ENCODE results near the gene ARHGAP10. TPM values are rescaled to one million over a fixed set of nuclear protein-coding genes. Genes with fewer than 3 reads are reported as not detected.

Gene ARHGAP10
- total RNA-seq, 6 experiments from 2014 or later, result 5.5 to 13.3 (median 10.4) TPM

GRCh38 chr4:147865926-147866325, 134.0 kb downstream of the ARHGAP10 start:
- no peaks in the 10 kb centered on the region for H3K36me3 ChIP-seq
- ATAC-seq (no peak), DNase-seq (no peak)
- H3K9me3 ChIP-seq, result no peaks in the 10 kb centered on the region
- intact Hi-C loops (cut with DNase I), result loop anchor here (5.0 kb wide), 1 partner anchor 159 kb away; no protein-coding TSS in a partner anchor
- H3K27ac ChIP-seq, result no peak overlapping the region
- H3K4me3 ChIP-seq, result no peak overlapping the region
- peaks cover 0 to 8% (median 2%) of the 10 kb centered on the region in 4 donors for H3K4me1 ChIP-seq
- H3K27me3 ChIP-seq, result no peaks in the 10 kb centered on the region
- WGBS (ENCODE audit: insufficient coverage, low coverage, low lambda C conversion rate, missing lambda C conversion rate), result 65% methylated on average over 3 of the region's 3 CpGs
- TF ChIP-seq, protein P1, sequence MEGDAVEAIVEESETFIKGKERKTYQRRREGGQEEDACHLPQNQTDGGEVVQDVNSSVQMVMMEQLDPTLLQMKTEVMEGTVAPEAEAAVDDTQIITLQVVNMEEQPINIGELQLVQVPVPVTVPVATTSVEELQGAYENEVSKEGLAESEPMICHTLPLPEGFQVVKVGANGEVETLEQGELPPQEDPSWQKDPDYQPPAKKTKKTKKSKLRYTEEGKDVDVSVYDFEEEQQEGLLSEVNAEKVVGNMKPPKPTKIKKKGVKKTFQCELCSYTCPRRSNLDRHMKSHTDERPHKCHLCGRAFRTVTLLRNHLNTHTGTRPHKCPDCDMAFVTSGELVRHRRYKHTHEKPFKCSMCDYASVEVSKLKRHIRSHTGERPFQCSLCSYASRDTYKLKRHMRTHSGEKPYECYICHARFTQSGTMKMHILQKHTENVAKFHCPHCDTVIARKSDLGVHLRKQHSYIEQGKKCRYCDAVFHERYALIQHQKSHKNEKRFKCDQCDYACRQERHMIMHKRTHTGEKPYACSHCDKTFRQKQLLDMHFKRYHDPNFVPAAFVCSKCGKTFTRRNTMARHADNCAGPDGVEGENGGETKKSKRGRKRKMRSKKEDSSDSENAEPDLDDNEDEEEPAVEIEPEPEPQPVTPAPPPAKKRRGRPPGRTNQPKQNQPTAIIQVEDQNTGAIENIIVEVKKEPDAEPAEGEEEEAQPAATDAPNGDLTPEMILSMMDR (IDR thresholded peaks at IDR 0.05), result no peak
- TF ChIP-seq POLR2A (IDR thresholded peaks at IDR 0.05), result no peak

DNA sequence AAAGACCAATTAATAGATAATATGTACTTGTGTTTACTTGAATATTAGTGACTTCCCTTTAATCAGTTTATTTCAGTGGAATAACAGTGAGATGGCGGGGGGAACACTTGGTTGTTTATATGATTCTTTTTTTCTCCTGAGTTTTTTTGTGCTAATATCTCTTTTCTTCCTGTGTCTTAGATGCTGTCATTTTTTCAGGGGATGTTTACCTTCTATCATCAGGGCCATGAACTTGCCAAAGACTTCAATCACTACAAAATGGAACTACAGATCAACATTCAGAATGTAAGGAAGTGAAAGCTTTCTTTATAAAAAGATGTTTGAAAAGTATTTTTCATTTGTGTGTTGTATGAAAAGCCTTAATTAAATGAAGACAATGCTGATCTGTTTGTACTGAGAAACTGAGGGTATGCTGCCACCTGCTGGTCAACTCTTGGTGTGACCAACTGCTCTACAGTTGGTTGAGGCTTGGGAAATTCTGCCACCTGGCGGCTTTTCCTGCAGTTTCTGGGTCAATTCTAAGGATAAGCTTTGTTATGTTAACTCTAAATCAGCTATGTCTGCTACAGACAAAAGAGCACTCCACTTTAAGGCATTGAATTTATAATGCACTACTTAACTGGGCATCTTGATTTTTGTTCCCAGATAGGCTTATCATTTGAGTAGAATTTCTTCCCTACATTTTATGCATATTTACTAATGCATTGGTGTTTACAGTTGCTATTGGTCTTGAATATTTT, 134.8 kb downstream of the ARHGAP10 start:
- Histone ChIP-seq H3K9me3 (no peaks in the 10 kb centered on the region), H3K27me3 (no peaks in the 10 kb centered on the region), H3K4me1 (peaks cover 0 to 8% (median 2%) of the 10 kb centered on the region in 4 donors), H3K27ac (no peak overlapping the region), H3K36me3 (no peaks in the 10 kb centered on the region), H3K4me3 (no peak overlapping the region)
- peak; percentile 87 to 92 (median 90) for DNase-seq
- TF ChIP-seq, protein P1 (IDR thresholded peaks at IDR 0.05), result peak; percentile 100
- no peak for TF ChIP-seq POLR2A (IDR thresholded peaks at IDR 0.05)
- intact Hi-C loops (cut with DNase I), result loop anchor here (5.0 kb wide), 1 partner anchor 159 kb away; no protein-coding TSS in a partner anchor
- peak; percentile 95 to 96 (median 96) for ATAC-seq
- WGBS (ENCODE audit: insufficient coverage, low coverage, low lambda C conversion rate, missing lambda C conversion rate), result 17% methylated on average over 2 of the region's 2 CpGs

GRCh38 chr4:147874109-147874508, 142.2 kb downstream of the ARHGAP10 start:
- Histone ChIP-seq H3K27ac (no peak overlapping the region), H3K36me3 (peaks cover 0 to 1% (median 0%) of the 10 kb centered on the region in 4 donors), H3K4me3 (no peak overlapping the region), H3K27me3 (no peaks in the 10 kb centered on the region), H3K4me1 (no peaks in the 10 kb centered on the region), H3K9me3 (no peaks in the 10 kb centered on the region)
- 53% methylated on average over 5 of the region's 5 CpGs for WGBS (ENCODE audit: insufficient coverage, low coverage, low lambda C conversion rate, missing lambda C conversion rate)
- TF ChIP-seq POLR2A (IDR thresholded peaks at IDR 0.05), result no peak
- TF ChIP-seq, protein P1 (IDR thresholded peaks at IDR 0.05), result no peak
- ATAC-seq, result no peak
- intact Hi-C loops (cut with DNase I), result no loop called here
- DNase-seq, result no peak

GRCh38 chr4:147877308-147877771, 145.5 kb downstream of the ARHGAP10 start:
- TF ChIP-seq POLR2A (IDR thresholded peaks at IDR 0.05), result no peak
- TF ChIP-seq, protein P1 (IDR thresholded peaks at IDR 0.05), result no peak
- ATAC-seq, result no peak
- no peaks in the 10 kb centered on the region for H3K4me1 ChIP-seq
- intact Hi-C loops (cut with DNase I), result no loop called here
- H3K27ac ChIP-seq, result no peak overlapping the region
- H3K27me3 ChIP-seq, result no peaks in the 10 kb centered on the region
- H3K36me3 ChIP-seq, result peaks cover 0 to 1% (median 0%) of the 10 kb centered on the region in 4 donors
- H3K4me3 ChIP-seq, result no peak overlapping the region
- DNase-seq, result no peak
- no peaks in the 10 kb centered on the region for H3K9me3 ChIP-seq

All from right lobe of liver (tissue), 6 donors.